Stimulated activated CD8-positive, alpha-beta memory T cell treated with anti-CD3 and anti-CD28 coated beads, Interleukin-15, amount 100 ng/mL, for 4 hours (primary cell): ENCODE results near the gene CYB5R4.

Experiments
- DNase-seq, 2 donors: peaks; one replicate each; pipeline ENCODE4 v3.0.0-alpha.2; 2020; ENCODE audit warnings: low read depth in 2 of 2

Gene CYB5R4

DNA sequence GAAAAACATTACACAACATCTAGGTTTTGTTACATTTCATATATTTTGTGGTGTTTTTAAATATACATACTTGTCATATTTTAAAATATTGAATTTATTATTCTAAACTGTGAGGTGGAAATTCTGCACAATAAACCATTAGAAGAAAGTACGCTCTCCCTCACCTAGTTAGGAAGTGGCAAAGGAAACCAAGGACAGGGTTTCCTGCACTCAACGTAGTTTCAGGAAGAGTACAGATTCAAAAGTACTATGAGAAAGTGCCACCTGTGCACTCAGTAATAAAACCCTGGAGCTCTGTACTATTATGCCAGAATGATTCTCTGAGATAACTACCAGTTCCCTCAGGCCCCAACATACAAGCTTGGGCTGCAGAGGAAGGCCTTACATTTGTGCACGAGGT is 119.5 kb downstream of the CYB5R4 start:
- DNase-seq: no peak

DNA sequence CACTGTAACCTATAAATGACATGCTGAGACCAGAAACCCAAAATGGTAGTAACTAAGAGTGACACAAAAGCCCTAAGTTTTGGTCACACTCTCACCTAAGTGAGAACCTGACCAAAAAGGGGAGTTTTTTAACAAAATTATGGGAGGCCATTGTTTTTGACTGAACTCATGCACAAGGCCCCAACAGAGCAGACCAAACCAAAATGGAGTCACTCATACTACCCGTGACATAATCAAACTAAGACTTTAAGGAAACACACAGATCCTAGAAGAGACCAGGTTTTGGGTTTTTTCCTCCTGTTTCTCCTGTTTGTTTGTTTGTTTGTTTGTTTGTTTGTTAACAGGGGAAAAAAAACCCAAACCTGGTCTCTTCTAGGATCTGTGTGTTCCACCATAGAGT is 124.9 kb downstream of the CYB5R4 start:
- DNase-seq: no peak

DNA sequence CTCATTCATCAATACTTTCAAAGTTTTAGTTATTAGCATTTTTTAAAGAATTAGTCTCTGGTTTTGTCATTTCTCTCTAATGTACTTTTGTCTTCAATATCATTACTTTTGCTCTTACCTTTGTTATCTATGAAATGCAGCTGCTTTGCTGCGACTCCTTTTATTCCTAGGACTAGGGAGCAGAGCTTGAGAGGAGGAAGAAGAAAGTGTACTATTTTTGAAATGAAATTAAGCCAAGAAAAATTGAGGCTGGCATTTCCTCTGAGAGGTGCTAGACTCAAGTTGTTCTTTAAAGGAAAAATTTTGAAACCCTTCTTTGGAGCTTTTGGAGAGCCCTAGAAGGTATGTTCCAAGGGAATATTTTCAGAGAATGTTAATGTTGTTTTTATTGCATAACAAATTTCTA is 125.8 kb downstream of the CYB5R4 start:
- no peak for DNase-seq

DNA sequence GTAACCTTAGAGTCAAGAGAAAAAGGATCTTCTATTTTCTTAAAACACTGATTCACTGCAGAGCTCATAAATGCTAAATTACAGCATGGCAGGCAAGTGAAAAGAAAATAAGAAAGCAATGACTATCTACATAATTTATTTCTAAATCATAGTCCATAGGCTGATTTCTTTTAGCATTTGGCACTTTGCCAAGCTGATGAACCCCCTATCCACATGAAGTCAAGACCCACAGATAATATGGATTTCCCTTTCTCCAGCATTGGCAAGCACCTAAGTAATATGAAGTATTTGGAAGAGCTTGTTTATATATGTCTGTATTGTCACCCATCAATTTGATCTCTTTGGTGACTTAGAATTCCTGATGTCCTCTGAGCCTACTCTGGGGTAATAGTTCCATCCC is 126.2 kb downstream of the CYB5R4 start:
- no peak for DNase-seq

DNA sequence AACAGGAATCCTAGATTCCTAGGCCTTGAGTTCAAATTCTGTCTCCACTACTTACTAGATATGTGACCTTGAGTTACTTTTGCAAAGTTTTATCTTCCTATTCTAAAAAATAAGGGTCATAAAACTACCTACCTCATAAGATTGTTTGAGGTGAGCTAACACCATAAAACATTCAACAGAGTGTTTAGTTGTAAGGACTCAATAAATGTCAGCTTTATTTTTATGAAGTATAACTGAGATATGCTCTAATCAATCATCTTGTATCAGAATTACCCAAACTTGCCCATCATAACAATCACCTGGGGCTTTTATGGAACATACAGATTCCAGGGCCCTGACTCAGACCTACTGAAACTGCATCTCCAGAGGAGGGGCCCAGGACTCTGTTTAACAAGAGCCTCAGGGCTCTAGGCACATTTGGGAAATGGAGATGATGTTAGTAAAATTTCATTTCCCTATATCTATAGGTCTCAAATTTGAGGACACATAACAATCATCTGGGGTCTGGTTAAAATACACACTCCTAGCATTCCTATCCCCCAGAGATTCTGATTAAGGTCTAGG is 138.6 kb downstream of the CYB5R4 start:
- DNase-seq: no peak

DNA sequence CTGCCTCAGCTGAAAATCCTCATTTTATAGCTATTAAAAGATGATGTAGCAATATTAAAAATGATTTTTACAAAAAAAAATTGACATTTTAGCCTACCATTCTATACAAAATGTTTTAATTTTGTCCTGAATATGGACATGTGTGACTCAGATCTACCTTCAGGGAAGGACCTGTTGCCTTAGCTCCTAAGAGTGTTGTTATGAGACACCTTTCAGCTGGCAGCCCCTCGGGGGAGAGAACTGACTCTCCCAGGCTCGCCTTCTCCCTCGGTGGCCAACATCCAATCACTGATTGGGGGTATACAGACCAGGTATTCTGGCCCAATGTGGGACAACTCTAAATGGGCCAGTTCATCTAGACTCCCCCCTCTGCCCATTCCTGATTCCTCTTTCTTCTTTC is 141.6 kb downstream of the CYB5R4 start:
- DNase-seq: no peak

DNA sequence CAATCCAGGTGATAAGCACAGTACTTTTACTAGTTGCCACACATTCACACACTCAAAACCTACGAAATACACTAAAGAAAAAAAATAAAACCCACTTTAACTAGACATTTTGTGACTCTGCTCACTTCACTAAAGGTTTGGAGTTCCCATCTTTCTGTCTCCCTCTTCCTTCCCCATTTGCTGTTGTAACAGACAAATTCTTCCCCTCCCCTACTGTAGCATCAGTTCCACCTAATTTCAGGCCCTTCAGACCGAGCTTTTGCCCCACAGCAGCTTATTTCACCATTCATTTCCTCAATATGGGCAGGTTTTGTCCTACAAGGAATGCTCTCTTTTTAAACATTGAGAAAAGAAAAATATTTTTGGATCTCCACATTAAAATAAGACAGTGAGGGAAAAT is 142.7 kb downstream of the CYB5R4 start:
- DNase-seq: no peak

DNA sequence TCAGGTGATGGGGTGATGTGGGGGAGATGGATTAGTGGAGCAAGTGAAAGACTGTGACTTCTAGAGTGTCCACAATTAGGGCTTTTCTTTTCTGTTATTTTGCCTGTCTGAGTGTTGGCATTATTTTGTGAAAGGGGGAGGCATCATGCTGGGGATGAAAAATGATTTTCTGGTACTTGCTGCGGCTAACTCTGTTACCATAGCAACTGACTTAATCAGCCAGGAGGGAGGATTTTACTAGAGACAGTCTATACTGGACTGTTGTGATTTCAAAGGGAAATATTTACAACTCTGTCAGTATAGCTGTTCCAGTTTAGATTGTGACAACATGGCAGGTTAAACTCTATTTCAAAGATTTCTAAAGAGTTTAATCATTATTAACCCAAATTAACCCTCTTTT is 143.6 kb downstream of the CYB5R4 start:
- DNase-seq: no peak

DNA sequence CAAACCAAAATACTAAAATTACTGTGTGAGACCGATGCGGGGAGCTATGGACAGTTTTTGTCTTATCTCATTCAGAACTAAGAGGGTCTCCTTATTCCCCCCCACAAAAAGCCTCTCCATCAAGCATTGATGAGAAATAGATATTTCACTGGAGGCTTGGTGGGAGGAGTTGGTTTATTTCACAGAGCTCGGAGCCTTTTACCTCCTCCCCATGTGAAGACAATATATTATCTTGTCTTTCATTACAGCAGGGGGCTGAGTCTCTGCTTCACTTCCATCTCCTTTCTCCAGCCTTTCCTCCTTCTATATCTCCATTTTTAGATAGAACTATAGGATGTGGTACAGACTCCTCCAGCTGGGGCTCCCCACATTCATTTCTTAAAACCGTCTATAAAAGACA is 144.2 kb downstream of the CYB5R4 start:
- DNase-seq: no peak

DNA sequence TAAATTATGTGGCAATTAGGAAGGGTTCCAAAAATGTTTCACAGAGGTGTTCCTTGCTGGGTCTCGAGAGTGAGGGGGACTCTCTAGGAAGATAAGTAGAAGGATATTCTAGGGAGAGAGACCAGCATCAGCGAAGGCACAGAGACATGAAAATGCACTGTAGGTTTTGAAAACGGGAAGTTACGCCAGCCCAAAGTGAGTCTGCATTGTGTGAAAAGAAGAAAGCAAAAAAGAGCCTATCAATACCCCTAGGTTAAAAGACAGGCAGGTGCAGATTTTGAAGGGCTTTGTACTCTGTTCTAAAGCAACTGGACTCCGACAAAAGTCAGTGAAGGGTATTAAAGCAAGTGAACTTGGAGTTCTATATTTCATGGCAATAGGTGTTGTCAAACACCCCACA is 148.4 kb downstream of the CYB5R4 start:
- no peak for DNase-seq

DNA sequence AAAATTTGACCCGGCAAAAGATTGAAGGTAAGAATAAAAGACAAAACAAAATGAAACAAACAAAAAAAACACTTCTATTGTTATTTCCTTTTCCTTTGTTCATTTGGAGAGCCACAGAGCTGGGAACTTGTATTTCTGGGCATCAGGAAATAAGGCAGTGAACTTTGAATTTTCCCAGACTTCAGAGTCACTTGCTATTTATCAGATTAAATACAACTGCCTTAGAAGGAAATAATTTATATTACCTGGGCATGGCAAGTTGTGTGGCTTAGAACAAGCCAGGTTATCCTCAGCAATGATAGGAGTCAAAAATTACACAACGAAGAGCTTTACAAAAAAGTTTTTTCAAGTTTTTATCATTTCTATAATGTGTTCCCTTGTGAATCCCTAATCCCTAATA is 153.9 kb downstream of the CYB5R4 start:
- no peak for DNase-seq

DNA sequence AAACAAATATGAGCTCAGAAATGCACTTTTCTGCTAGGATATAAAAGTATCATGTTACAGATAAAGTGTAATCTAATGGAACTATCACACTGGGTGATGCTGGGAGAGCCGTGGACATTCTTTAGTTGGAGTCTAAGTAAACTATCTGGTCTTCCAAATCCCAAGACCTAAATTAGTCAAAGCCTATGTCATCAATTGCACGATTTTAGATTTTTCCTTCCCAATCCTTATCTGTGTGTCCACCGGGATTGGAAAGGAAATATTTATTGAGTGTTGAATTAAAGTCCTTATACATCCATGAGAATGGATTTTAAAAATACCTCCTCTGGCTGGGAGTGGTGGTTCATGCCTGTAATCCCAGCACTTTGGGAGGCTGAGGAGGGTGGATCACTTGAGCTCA is 154.4 kb downstream of the CYB5R4 start:
- DNase-seq: no peak

DNA sequence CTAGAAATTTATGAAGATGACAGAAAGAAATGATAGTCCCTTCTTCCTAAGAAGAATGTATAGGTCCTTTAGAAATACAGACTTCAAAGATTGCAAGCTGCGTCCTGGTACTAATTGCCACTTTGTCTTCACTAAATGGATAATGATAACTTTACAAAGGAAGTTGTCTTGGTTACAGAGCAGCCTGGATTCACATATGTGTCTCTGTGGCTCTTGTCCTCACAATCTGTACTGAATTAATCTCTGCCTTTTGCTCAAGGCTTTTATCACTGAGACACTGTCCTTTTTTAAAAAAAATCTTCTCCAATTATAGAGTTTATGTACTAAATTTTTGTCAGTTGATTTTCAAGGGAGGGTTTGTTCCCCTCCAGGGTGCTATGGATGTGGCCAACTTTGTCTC is 156.5 kb downstream of the CYB5R4 start:
- no peak for DNase-seq
